Measurements from ENCODE around the gene PTPA. TPM values are rescaled to one million over a fixed set of nuclear protein-coding genes. Genes with fewer than 3 reads are reported as not detected.

The PTPA gene
- total and polyA plus RNA-seq, 9 of the 15 experiments (the other 6 are each of a cell fraction or from before 2014, with no cell fraction given): 1.7 to 121 (median 72.6) TPM

- TF ChIP-seq HDAC1 (IDR thresholded peaks at IDR 0.05) (0 out of 4 replicates have a peak, but pooled peaks of 1 of the 2 experiments have one; percentile 40), ZC3H4 (CRISPR knock-in tag; IDR thresholded peaks at IDR 0.05; ENCODE audit: borderline replicate concordance) (no peak), RCOR1 (IDR thresholded peaks at IDR 0.05; ENCODE audit: borderline replicate concordance in 1 of 2, low read depth in 2 of 2, low read length in 2 of 2) (no peak), NR2C2 (CRISPR knock-in tag; IDR thresholded peaks at IDR 0.05) (no peak), NR2C2 (tag; IDR thresholded peaks at IDR 0.05) (no peak), SLC30A9 (CRISPR knock-in tag; IDR thresholded peaks at IDR 0.05) (no peak), ZBTB49 (CRISPR knock-in tag; IDR thresholded peaks at IDR 0.05; ENCODE audit: borderline replicate concordance) (no peak), MYNN (IDR thresholded peaks at IDR 0.05) (no peak), MYNN (CRISPR knock-in tag; IDR thresholded peaks at IDR 0.05) (no peak), SNRNP70 (optimal IDR thresholded peaks at IDR 0.05; ENCODE audit: low read depth, low read length) (no peak), CHD1 (IDR thresholded peaks at IDR 0.05; ENCODE audit: low read length) (no peak), FOXA3 (CRISPR knock-in tag; conservative IDR thresholded peaks at IDR 0.05 in 1 of 2, IDR thresholded peaks at IDR 0.05 in 1 of 2) (no peak), NR4A1 (CRISPR knock-in tag; IDR thresholded peaks at IDR 0.05) (no peak), NR4A1 (tag; IDR thresholded peaks at IDR 0.05) (no peak), HMG20A (CRISPR knock-in tag; conservative IDR thresholded peaks at IDR 0.05) (no peak), EGR1 (conservative IDR thresholded peaks at IDR 0.05) (peak; percentile 23), GATA2 (CRISPR knock-in tag; IDR thresholded peaks at IDR 0.05) (0 out of 2 replicates have a peak, but pooled peaks have one; percentile 8), CREM (IDR thresholded peaks at IDR 0.05; ENCODE audit: low read depth) (no peak), RBBP5 (IDR thresholded peaks at IDR 0.05; ENCODE audit: borderline replicate concordance, insufficient read depth, low read length, poor library complexity, severe bottlenecking) (peak; percentile 14), CREBBP (IDR thresholded peaks at IDR 0.05; ENCODE audit: low read depth, low read length) (no peak), ZNF197 (CRISPR knock-in tag; IDR thresholded peaks at IDR 0.05; ENCODE audit: low read depth) (no peak), ZBTB8A (IDR thresholded peaks at IDR 0.05; ENCODE audit: partially characterized antibody) (no peak), TAF15 (IDR thresholded peaks at IDR 0.05; ENCODE audit: low read depth, low read length) (no peak), RBFOX2 (IDR thresholded peaks at IDR 0.05; ENCODE audit: low read depth, low read length) (peak; percentile 59), DMBX1 (CRISPR knock-in tag; IDR thresholded peaks at IDR 0.05; ENCODE audit: borderline replicate concordance) (no peak), DPF2 (IDR thresholded peaks at IDR 0.05) (no peak), HNRNPLL (IDR thresholded peaks at IDR 0.05; ENCODE audit: low read depth, low read length, poor library complexity, severe bottlenecking) (no peak), ZBTB7A (IDR thresholded peaks at IDR 0.05; ENCODE audit: borderline replicate concordance, control insufficient read depth, low read depth, low read length) (peak; percentile 73; the same call in 1 of the 2 replicates), CTBP1 (IDR thresholded peaks at IDR 0.05; ENCODE audit: borderline replicate concordance) (peak; percentile 16; the same call in 1 of the 2 replicates)
Observed at GRCh38 chr9:129176701-129177442, 65.7 kb downstream of the PTPA start (continued).
